Lung (tissue), 12 donors: ENCODE results near the gene UBE2N. TPM values are rescaled to one million over a fixed set of nuclear protein-coding genes. Genes with fewer than 3 reads are reported as not detected.

ENCODE experiments used
- ATAC-seq: fragments of 200-7000 bp; cut with Tn5 transposase; one replicate; pipeline ENCODE4 v1.9.1; 2020; ENCODE audit warnings: moderate number of reproducible peaks; ENCODE audit not compliant: insufficient read depth, low FRiP score
- DNase-seq, 3 donors: peaks; one replicate each; pipeline ENCODE4 v3.0.0-alpha.2; 2013 to 2017
- H3K27ac ChIP-seq, 2 donors: one replicate each; pipeline ENCODE4 v1.5.1; 2013; ENCODE audit warnings: mild to moderate bottlenecking in 2 of 2, moderate library complexity in 2 of 2, control low read depth in 1 of 2, inconsistent platforms in 1 of 2, low read depth in 1 of 2, low read length in 1 of 2
- H3K27me3 ChIP-seq, 3 donors: one replicate each; pipeline ENCODE4 v1.5.1; 2013; ENCODE audit warnings: low read length in 2 of 3; ENCODE audit not compliant: control insufficient read depth in 3 of 3, insufficient read depth in 3 of 3
- H3K36me3 ChIP-seq, 4 donors: one replicate each; pipeline ENCODE4 v1.5.1; 2013; ENCODE audit warnings: low read length in 4 of 4, mild to moderate bottlenecking in 1 of 4, moderate library complexity in 1 of 4; ENCODE audit not compliant: control insufficient read depth in 4 of 4, insufficient read depth in 4 of 4
- H3K4me1 ChIP-seq, 5 donors: one replicate each; pipeline ENCODE4 v1.5.1; 2013; ENCODE audit warnings: low read length in 5 of 5, mild to moderate bottlenecking in 2 of 5, moderate library complexity in 1 of 5; ENCODE audit not compliant: control insufficient read depth in 5 of 5, insufficient read depth in 5 of 5
- H3K4me3 ChIP-seq: one replicate; pipeline ENCODE4 v1.5.1; 2013; ENCODE audit warnings: mild to moderate bottlenecking, control low read depth, moderate library complexity
- H3K9ac ChIP-seq, 2 donors: one replicate each; pipeline ENCODE4 v1.5.1; 2013; ENCODE audit warnings: low read length in 2 of 2, control low read depth in 1 of 2; ENCODE audit not compliant: insufficient read depth in 1 of 2
- H3K9me3 ChIP-seq, 4 donors: one replicate each; pipeline ENCODE4 v1.5.1; 2013; ENCODE audit warnings: low read length in 3 of 4, mild to moderate bottlenecking in 1 of 4, moderate library complexity in 1 of 4; ENCODE audit not compliant: control insufficient read depth in 4 of 4, insufficient read depth in 3 of 4
- WGBS, 2 donors: extraction: QIAGEN DNeasy Blood & Tissue Kit; methylation state at CpG; one replicate each; pipeline ENCODE4 v1.1.7; 2013; 5-methylcytosine and 5-hydroxymethylcytosine counted together
- polyA plus RNA-seq, 2 donors: library from polyadenylated mRNA; stranded (reverse); fragments of 200-250 nt; gene quantifications; one replicate each; pipeline ENCODE4 v1.2.1, GENCODE V29; 2013
- total RNA-seq, 2 donors: library from RNA; depleted of rRNA in 1 of 2; stranded (reverse); fragments of >200 nt in 1 of 2; gene quantifications; one replicate each; pipeline ENCODE4 v1.2.1, GENCODE V29; 2014 to 2021
- TF ChIP-seq, protein P1 (sequence below): IDR thresholded peaks from 2 replicates; pipeline ENCODE4 v1.5.1; 2012; ENCODE audit warnings: mild to moderate bottlenecking; ENCODE audit errors: control extremely low read depth, extremely low read depth
- donor health status: control.
- donor health status: control.
- donor health status: Bipolar disorder and iron deficiency.
- donor health status: healthy.
- donor health status: DM: yes; HTN: yes; CAD: no.

The UBE2N gene
- total and polyA plus RNA-seq, 4 donors = 65.1 to 89.4 (median 79.8) TPM

DNA sequence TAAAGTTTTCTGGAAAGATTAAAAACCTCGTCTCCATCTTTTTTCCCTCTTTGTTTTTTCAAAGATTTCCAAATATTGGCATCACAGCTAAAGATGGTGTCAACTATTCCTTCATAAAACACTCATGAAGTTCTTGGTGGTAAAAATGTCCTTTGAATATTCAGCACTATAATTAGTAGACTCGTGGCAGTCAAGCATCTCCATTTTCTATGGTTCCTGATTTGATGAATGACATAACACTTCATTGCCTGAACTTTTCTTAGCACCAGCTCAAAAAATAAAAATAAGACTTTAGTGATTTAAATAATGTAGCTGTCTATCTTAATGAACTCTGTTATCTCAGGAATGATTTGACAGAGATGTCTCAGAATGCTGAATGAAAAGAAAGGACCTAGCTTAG, 19.7 kb downstream of the UBE2N start:
- no peaks in the 10 kb centered on the region for H3K27me3 ChIP-seq
- ATAC-seq (no peak), DNase-seq (no peak)
- TF ChIP-seq, protein P1, sequence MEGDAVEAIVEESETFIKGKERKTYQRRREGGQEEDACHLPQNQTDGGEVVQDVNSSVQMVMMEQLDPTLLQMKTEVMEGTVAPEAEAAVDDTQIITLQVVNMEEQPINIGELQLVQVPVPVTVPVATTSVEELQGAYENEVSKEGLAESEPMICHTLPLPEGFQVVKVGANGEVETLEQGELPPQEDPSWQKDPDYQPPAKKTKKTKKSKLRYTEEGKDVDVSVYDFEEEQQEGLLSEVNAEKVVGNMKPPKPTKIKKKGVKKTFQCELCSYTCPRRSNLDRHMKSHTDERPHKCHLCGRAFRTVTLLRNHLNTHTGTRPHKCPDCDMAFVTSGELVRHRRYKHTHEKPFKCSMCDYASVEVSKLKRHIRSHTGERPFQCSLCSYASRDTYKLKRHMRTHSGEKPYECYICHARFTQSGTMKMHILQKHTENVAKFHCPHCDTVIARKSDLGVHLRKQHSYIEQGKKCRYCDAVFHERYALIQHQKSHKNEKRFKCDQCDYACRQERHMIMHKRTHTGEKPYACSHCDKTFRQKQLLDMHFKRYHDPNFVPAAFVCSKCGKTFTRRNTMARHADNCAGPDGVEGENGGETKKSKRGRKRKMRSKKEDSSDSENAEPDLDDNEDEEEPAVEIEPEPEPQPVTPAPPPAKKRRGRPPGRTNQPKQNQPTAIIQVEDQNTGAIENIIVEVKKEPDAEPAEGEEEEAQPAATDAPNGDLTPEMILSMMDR = no peak
- H3K4me3 ChIP-seq = no peak overlapping the region
- H3K9ac ChIP-seq = no peak overlapping the region
- peaks cover 4 to 47% (median 29%) of the 10 kb centered on the region in 5 donors for H3K4me1 ChIP-seq
- H3K36me3 ChIP-seq = no peaks in the 10 kb centered on the region
- WGBS, 2 donors = 41 to 55% methylated on average over 2 of the region's 2 CpGs
- no peak overlapping the region for H3K27ac ChIP-seq
- no peaks in the 10 kb centered on the region for H3K9me3 ChIP-seq

DNA sequence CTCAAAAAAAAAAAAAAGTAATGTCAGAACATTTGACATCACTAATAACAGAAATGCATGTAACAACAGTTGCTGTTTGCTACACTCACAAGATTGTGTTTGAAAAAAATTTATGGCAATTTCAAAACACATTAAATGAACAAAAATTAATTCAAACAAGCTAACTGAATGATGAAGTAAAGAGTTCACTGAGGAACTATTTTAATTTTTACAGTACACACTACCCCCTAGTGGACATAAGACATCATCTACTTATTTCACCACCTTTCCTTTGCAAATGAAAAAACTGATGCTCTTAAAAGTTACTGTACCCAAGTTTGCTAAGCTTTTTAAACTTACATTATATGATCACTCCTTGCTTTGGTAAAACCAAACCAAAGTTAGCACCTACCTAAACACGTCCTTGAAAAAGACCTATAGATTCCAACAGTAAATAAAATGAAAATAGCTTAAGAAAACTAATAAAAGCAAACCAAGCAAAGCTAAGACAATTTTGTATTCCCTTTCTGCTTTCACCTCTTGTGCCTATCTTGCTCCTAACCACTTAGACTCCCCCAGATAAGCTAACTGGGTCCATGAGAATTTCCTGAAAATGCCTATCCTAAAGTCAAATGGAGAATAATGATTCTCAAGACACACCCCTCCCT, 22.2 kb downstream of the UBE2N start:
- ATAC-seq (no peak), DNase-seq (peak in 2 of 3 donors; percentile 74 to 77)
- Histone ChIP-seq H3K27me3 (no peaks in the 10 kb centered on the region), H3K27ac (no peak overlapping the region), H3K4me3 (no peak overlapping the region), H3K4me1 (peaks cover 4 to 27% (median 17%) of the 10 kb centered on the region in 5 donors), H3K9ac (no peak overlapping the region), H3K36me3 (no peaks in the 10 kb centered on the region), H3K9me3 (no peaks in the 10 kb centered on the region)
- WGBS, 2 donors = 37 to 42% methylated on average over 1 of the region's 1 CpG
- TF ChIP-seq, protein P1 = peak; percentile 43

DNA sequence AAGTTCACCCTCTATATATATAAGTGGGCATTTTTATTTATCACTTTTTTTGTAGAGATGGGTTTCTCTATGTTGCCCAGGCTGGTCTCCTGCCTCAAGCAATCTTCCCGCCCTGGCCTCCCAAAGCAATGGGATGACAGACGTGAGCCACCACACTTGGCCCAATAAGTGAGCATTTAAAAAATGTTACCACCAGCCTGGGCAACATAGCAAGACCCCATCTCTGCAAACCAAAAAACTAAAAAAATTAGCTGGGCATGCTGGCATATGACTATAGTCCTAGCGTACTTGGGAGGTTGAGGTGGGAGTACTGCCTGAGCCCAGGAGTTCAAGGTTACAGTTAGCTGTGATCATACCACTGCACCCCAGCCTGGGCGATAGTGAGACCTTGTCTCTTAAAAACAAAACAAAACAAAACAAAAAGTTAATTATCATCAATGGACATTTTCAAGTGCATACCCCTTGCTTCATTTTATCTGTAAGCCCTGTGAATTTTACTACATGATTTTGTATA, 23.7 kb downstream of the UBE2N start:
- H3K9ac ChIP-seq = no peak overlapping the region
- 94 to 97% methylated on average over 4 of the region's 4 CpGs for WGBS, 2 donors
- no peaks in the 10 kb centered on the region for H3K27me3 ChIP-seq
- no peaks in the 10 kb centered on the region for H3K9me3 ChIP-seq
- no peaks in the 10 kb centered on the region for H3K36me3 ChIP-seq
- no peak overlapping the region for H3K27ac ChIP-seq
- H3K4me1 ChIP-seq = peaks cover 4 to 23% (median 19%) of the 10 kb centered on the region in 5 donors
- H3K4me3 ChIP-seq = no peak overlapping the region
- ATAC-seq (no peak), DNase-seq (no peak)
- TF ChIP-seq, protein P1 = no peak
